SU-DHL-6 (cell line): Measurements from ENCODE around the gene DUSP16.

Experiments
- CTCF ChIP-seq: fragments of 200-600 bp; sonication (generic); IDR thresholded peaks from one replicate; pipeline ENCODE4 v1.5.1; 2017; ENCODE audit warnings: antibody characterized with exemption, mild to moderate bottlenecking, low read length, moderate library complexity; ENCODE audit not compliant: insufficient read depth, poor library complexity, severe bottlenecking
- EZH2phosphoT487 ChIP-seq: fragments of 200-600 bp; sonication (generic), shearing (Covaris generic); conservative IDR thresholded peaks from 2 replicates; pipeline ENCODE4 v1.6.1; 2018; ENCODE audit warnings: mild to moderate bottlenecking, antibody characterized with exemption, low read length, moderate library complexity, mixed read lengths

GRCh38 chr12:12612358-12612757 lies 49.7 kb upstream of the DUSP16 start:
- no peak for TF ChIP-seq CTCF
- TF ChIP-seq EZH2phosphoT487, result no peak
